ENCODE data around the gene ZNF407. TPM values are rescaled to one million over a fixed set of nuclear protein-coding genes. Genes with fewer than 3 reads are reported as not detected.

The ZNF407 gene
- total RNA-seq, 1 donor from 2014 or later: 26.7 TPM

- Mint-ChIP-seq H3K27ac (no peak overlapping the region), H3K4me1 (no peaks in the 10 kb centered on the region), H3K9me3 (no peaks in the 10 kb centered on the region), H3K4me3 (no peak overlapping the region), H3K27me3 (no peaks in the 10 kb centered on the region), H3K36me3 (ENCODE audit: low read depth) (peaks cover 14% of the 10 kb centered on the region)
- intact Hi-C loops (cut with micrococcal nuclease): no loop called here
- POLR2A ChIA-PET: no interaction called here
- DNase-seq (no peak), ATAC-seq (ENCODE audit: low read depth) (no peak)
- no peak for TF ChIP-seq CTCF (IDR thresholded peaks at IDR 0.05)
- CTCF ChIA-PET: no interaction called here
Measured at GRCh38 chr18:75049455-75049789, 451.8 kb downstream of the ZNF407 start.

- Mint-ChIP-seq H3K4me3 (no peak overlapping the region), H3K27ac (no peak overlapping the region), H3K9me3 (no peaks in the 10 kb centered on the region), H3K4me1 (no peaks in the 10 kb centered on the region), H3K27me3 (no peaks in the 10 kb centered on the region), H3K36me3 (ENCODE audit: low read depth) (peaks cover 13% of the 10 kb centered on the region)
- ChIA-PET CTCF (no interaction called here), POLR2A (no interaction called here)
- intact Hi-C loops (cut with micrococcal nuclease): no loop called here
- TF ChIP-seq CTCF (IDR thresholded peaks at IDR 0.05): no peak
- no peak for DNase-seq
- ATAC-seq (ENCODE audit: low read depth): no peak
Measured at GRCh38 chr18:75051757-75052156, 454.1 kb downstream of the ZNF407 start.

- no peaks in the 10 kb centered on the region for H3K4me1 Mint-ChIP-seq
- no peak for DNase-seq
- no peak overlapping the region for H3K27ac Mint-ChIP-seq
- no peak overlapping the region for H3K4me3 Mint-ChIP-seq
- peaks cover 10% of the 10 kb centered on the region for H3K36me3 Mint-ChIP-seq (ENCODE audit: low read depth)
- H3K27me3 Mint-ChIP-seq: no peaks in the 10 kb centered on the region
- intact Hi-C loops (cut with micrococcal nuclease): no loop called here
- TF ChIP-seq CTCF (IDR thresholded peaks at IDR 0.05): no peak
- ChIA-PET POLR2A (no interaction called here), CTCF (no interaction called here)
- no peak for ATAC-seq (ENCODE audit: low read depth)
- H3K9me3 Mint-ChIP-seq: no peaks in the 10 kb centered on the region
Measured at GRCh38 chr18:75052475-75052874, 454.8 kb downstream of the ZNF407 start.

- ATAC-seq (ENCODE audit: low read depth): no peak
- Mint-ChIP-seq H3K27me3 (no peaks in the 10 kb centered on the region), H3K27ac (no peak overlapping the region), H3K4me3 (no peak overlapping the region), H3K4me1 (no peaks in the 10 kb centered on the region), H3K9me3 (no peaks in the 10 kb centered on the region), H3K36me3 (ENCODE audit: low read depth) (peaks cover 8% of the 10 kb centered on the region)
- no peak for DNase-seq
- TF ChIP-seq CTCF (IDR thresholded peaks at IDR 0.05): no peak
- CTCF ChIA-PET: no interaction called here
- POLR2A ChIA-PET: no interaction called here
- intact Hi-C loops (cut with micrococcal nuclease): no loop called here
Measured at GRCh38 chr18:75053028-75053629, 455.5 kb downstream of the ZNF407 start.

- ChIA-PET CTCF (no interaction called here), POLR2A (no interaction called here)
- no peak overlapping the region for H3K27ac Mint-ChIP-seq
- no peak for ATAC-seq (ENCODE audit: low read depth)
- H3K4me1 Mint-ChIP-seq: no peaks in the 10 kb centered on the region
- H3K9me3 Mint-ChIP-seq: no peaks in the 10 kb centered on the region
- H3K4me3 Mint-ChIP-seq: no peak overlapping the region
- H3K27me3 Mint-ChIP-seq: no peaks in the 10 kb centered on the region
- H3K36me3 Mint-ChIP-seq (ENCODE audit: low read depth): peaks cover 5% of the 10 kb centered on the region
- intact Hi-C loops (cut with micrococcal nuclease): no loop called here
- DNase-seq: no peak
- TF ChIP-seq CTCF (IDR thresholded peaks at IDR 0.05): no peak
Measured at GRCh38 chr18:75054046-75054445, 456.4 kb downstream of the ZNF407 start.
